GM12873 (cell line): ENCODE measurements around the gene TLE1.

Source experiments
- CTCF ChIP-seq: IDR thresholded peaks from 2 replicates; pipeline ENCODE4 v1.5.1; 2012; ENCODE audit warnings: low read depth, mild to moderate bottlenecking, moderate library complexity, low read length, control low read depth; ENCODE audit not compliant: insufficient read depth; ENCODE audit errors: missing control alignments

TLE1 gene

GRCh38 chr9:81585191-81585763 lies 104.1 kb downstream of the TLE1 start:
- no peak for TF ChIP-seq CTCF

- TF ChIP-seq CTCF = no peak
These were observed 105.2 kb downstream of the TLE1 start for GRCh38 chr9:81584099-81584498.

GRCh38 chr9:81581986-81582385 lies 107.4 kb downstream of the TLE1 start:
- no peak for TF ChIP-seq CTCF

GRCh38 chr9:81579381-81579780 lies 110.0 kb downstream of the TLE1 start:
- TF ChIP-seq CTCF = no peak

GRCh38 chr9:81578606-81579005 lies 110.7 kb downstream of the TLE1 start:
- TF ChIP-seq CTCF = no peak

GRCh38 chr9:81575956-81576355 lies 113.4 kb downstream of the TLE1 start:
- TF ChIP-seq CTCF = no peak

- TF ChIP-seq CTCF = no peak
These were observed 114.9 kb downstream of the TLE1 start for GRCh38 chr9:81574405-81574804.
